CD14-positive monocyte (primary cell): ENCODE data around the gene CREBL2. TPM values are rescaled to one million over a fixed set of nuclear protein-coding genes. Genes with fewer than 3 reads are reported as not detected.

ENCODE experiments used
- DNase-seq, 3 donors: peaks; one replicate each; pipeline ENCODE4 v3.0.0-alpha.2; 2011 to 2022
- H2AFZ ChIP-seq: 2 replicates; pipeline ENCODE4 v1.6.0; 2012; ENCODE audit warnings: mild to moderate bottlenecking, low read depth, low read length, inconsistent platforms; ENCODE audit not compliant: insufficient read depth, poor library complexity, severe bottlenecking
- H3K27ac ChIP-seq, 2 donors: 1 replicate in 1 of 2; 2 replicates in 1 of 2; pipeline ENCODE4 v1.5.1; 2012 to 2013; ENCODE audit warnings: low read length in 2 of 2, control low read depth in 1 of 2, inconsistent platforms in 1 of 2, low read depth in 1 of 2, mild to moderate bottlenecking in 1 of 2
- H3K27me3 ChIP-seq, 2 donors: one replicate each; pipeline versions ENCODE4 v1.6.0 to v1.6.1; 2011 to 2013; ENCODE audit warnings: low read length in 2 of 2; ENCODE audit not compliant: control insufficient read depth in 2 of 2, insufficient read depth in 2 of 2
- H3K36me3 ChIP-seq, 2 donors: replicated peaks in 1 of 2; 1 replicate in 1 of 2; 2 replicates in 1 of 2; pipeline versions ENCODE4 v1.5.1 to v1.6.1; 2012 to 2013; ENCODE audit warnings: low read length in 2 of 2, control low read depth in 1 of 2, inconsistent platforms in 1 of 2, mild to moderate bottlenecking in 1 of 2; ENCODE audit not compliant: insufficient read depth in 2 of 2, control insufficient read depth in 1 of 2
- H3K4me1 ChIP-seq, 2 donors: 1 replicate in 1 of 2; 2 replicates in 1 of 2; pipeline versions ENCODE4 v1.5.1 to v1.6.1; 2012 to 2013; ENCODE audit warnings: low read length in 2 of 2, control low read depth in 1 of 2, inconsistent platforms in 1 of 2, mild to moderate bottlenecking in 1 of 2, moderate library complexity in 1 of 2; ENCODE audit not compliant: insufficient read depth in 2 of 2, control insufficient read depth in 1 of 2
- H3K4me2 ChIP-seq: replicated peaks from 2 replicates; pipeline ENCODE3; 2012; ENCODE audit warnings: low read length, moderate library complexity, mild to moderate bottlenecking; ENCODE audit not compliant: poor library complexity, severe bottlenecking; ENCODE audit errors: extremely low read depth
- H3K4me3 ChIP-seq, 3 experiments: fragments of 200-600 bp in 1 of 3; sonication (generic) in 1 of 3; replicated peaks in 1 of 3; 1 replicate in 2 of 3; 2 replicates in 1 of 3; pipeline ENCODE4 v1.5.1; 2011 to 2013; ENCODE audit warnings: low read length in 3 of 3, mild to moderate bottlenecking in 3 of 3, control low read depth in 2 of 3, low read depth in 2 of 3, inconsistent platforms in 1 of 3, moderate library complexity in 1 of 3
- H3K79me2 ChIP-seq: 2 replicates; pipeline ENCODE4 v1.6.0; 2012; ENCODE audit warnings: mild to moderate bottlenecking, control low read depth, inconsistent platforms, low read length, moderate library complexity; ENCODE audit not compliant: insufficient read depth
- H3K9ac ChIP-seq: 2 replicates; pipeline ENCODE4 v1.6.0; 2017; ENCODE audit warnings: low read length, mild to moderate bottlenecking; ENCODE audit not compliant: insufficient read depth, poor library complexity, severe bottlenecking
- H3K9me3 ChIP-seq, 2 donors: replicated peaks in 1 of 2; 1 replicate in 1 of 2; 2 replicates in 1 of 2; pipeline versions ENCODE4 v1.5.1 to v1.6.1; 2012 to 2013; ENCODE audit warnings: low read length in 2 of 2, control low read depth in 1 of 2; ENCODE audit not compliant: control insufficient read depth in 1 of 2, insufficient read depth in 1 of 2
- H4K20me1 ChIP-seq: 2 replicates; pipeline ENCODE4 v1.6.0; 2012; ENCODE audit warnings: mild to moderate bottlenecking, low read length, control low read depth, moderate library complexity; ENCODE audit not compliant: insufficient read depth
- H3K27ac Mint-ChIP-seq, 7 donors: one replicate each; pipeline ENCODE4 v1.8.0; 2020; ENCODE audit warnings: mild to moderate bottlenecking in 7 of 7, mixed read lengths in 7 of 7, moderate library complexity in 6 of 7, inconsistent platforms in 2 of 7
- H3K27me3 Mint-ChIP-seq, 3 donors: one replicate each; pipeline ENCODE4 v1.8.0; 2021 to 2022; ENCODE audit warnings: low read depth in 3 of 3, mild to moderate bottlenecking in 3 of 3, mixed read lengths in 3 of 3, moderate library complexity in 3 of 3, inconsistent platforms in 1 of 3
- H3K36me3 Mint-ChIP-seq, 2 donors: one replicate each; pipeline ENCODE4 v1.8.0; 2020; ENCODE audit warnings: mixed read lengths in 2 of 2, inconsistent platforms in 1 of 2, mild to moderate bottlenecking in 1 of 2
- H3K4me1 Mint-ChIP-seq: one replicate; pipeline ENCODE4 v1.8.0; 2020; ENCODE audit warnings: mild to moderate bottlenecking, mixed read lengths
- H3K4me3 Mint-ChIP-seq, 2 donors: one replicate each; pipeline ENCODE4 v1.8.0; 2020; ENCODE audit warnings: mild to moderate bottlenecking in 2 of 2, mixed read lengths in 2 of 2, moderate library complexity in 1 of 2
- H3K9me3 Mint-ChIP-seq, 7 donors: one replicate each; pipeline ENCODE4 v1.8.0; 2020 to 2022; ENCODE audit warnings: mixed read lengths in 7 of 7, mild to moderate bottlenecking in 6 of 7, moderate library complexity in 6 of 7, inconsistent platforms in 2 of 7
- WGBS: methylation state at CpG from one replicate; pipeline ENCODE4 v1.1.5; 2013; ENCODE audit warnings: missing lambda C conversion rate; ENCODE audit not compliant: insufficient coverage; 5-methylcytosine and 5-hydroxymethylcytosine counted together
- intact Hi-C, 2 donors: fragments of 100-400 bp; cut with micrococcal nuclease; formaldehyde crosslinking; loops; one replicate each; pipeline versions ENCODE4 v1.15.0 to v1.15.1; 2023
- polyA minus RNA-seq: library from RNA; depleted of rRNA, polyadenylated mRNA; stranded (reverse); fragments of >200 nt; gene quantifications from 2 replicates; pipeline ENCODE4 v1.2.3, GENCODE V29; 2012
- polyA plus RNA-seq, 3 donors: library from polyadenylated mRNA; depleted of rRNA in 1 of 3; unstranded in 2 of 3; stranded (reverse) in 1 of 3; fragments of 300-500 nt in 2 of 3; fragments of >200 nt in 1 of 3; fragmentation: Illumina TruSeq in 2 of 3; gene quantifications; 1 replicate in 2 of 3; 2 replicates in 1 of 3; pipeline ENCODE4 v1.2.3, GENCODE V29; 2012 to 2021
- total RNA-seq, 12 experiments: library from RNA in 1 of 12; stranded (reverse) in 1 of 12; fragments of 120-200 nt in 1 of 12; gene quantifications; one replicate each; pipeline ENCODE4 v1.2.4 and lab custom pipeline; 2013 to 2026; ENCODE audit warnings: mixed read lengths in 6 of 12, inconsistent platforms in 1 of 12
- TF ChIP-seq, protein P1 (sequence below): fragments of 200-600 bp; IDR thresholded peaks from one replicate; pipeline ENCODE4 v1.8.0; 2022; ENCODE audit warnings: antibody characterized with exemption, mild to moderate bottlenecking

The CREBL2 gene, protein sequence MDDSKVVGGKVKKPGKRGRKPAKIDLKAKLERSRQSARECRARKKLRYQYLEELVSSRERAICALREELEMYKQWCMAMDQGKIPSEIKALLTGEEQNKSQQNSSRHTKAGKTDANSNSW
- 53.5 TPM for total RNA-seq (2013)
- polyA plus RNA-seq (10 to 100 TPM; 14.4 to 45.9 (median 38.2) TPM), polyA minus RNA-seq (15.5 and 28.4 TPM in 2 replicates), total RNA-seq (lab: John Stamatoyannopoulos, UW) (29.5 to 67.0 (median 45.0) reads per million in 11 experiments)

DNA sequence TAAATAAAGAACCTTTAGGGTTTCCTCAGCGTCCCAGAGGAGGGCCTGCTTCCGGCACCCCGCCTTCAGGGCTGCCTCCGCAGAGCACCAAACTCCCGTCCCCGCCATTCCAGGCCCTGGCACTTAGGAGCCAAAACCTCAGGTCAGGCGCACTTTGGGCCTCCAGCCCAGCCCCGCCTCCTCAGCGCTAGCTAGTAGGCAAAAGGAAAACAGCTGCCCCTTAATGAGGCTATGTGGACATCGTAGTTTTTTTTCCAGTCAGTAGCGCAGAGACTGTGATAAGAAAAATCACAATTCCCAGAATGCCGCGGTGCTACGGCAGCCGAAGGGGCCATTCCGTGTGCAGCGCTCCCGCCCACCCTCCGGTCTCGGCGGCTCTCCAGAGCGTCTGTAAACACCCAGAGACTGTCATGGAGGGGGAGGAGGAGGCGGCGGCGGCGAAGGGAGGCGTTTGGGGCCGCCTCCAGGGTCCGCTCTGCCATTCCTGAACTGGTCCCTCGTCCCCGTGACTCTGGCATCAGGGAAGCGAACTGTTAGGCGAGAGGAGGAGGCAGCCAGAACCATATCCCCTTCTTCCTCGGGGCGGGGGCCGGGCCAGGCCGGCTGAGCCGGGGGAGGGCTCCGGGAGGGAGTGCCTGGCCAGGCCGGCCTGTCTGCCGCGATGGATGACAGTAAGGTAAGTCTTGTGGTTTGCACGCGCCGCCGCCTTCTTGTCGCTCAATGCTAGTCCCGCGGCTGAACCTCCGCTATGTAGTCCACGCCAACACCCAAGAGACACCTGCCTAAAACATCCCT, at the start of gene CREBL2:
TSS of gene CREBL2 (plus strand) at position 365 of the 795 bp plus-strand sequence. CDS start at position 662, 297 bp downstream.
- peak; percentile 77 to 86 (median 85) for DNase-seq
- H4K20me1 ChIP-seq: peaks cover 5% of the 10 kb centered on the region
- H3K9me3 Mint-ChIP-seq: peaks cover 0 to 2% (median 0%) of the 10 kb centered on the region in 7 donors
- no peaks in the 10 kb centered on the region for H3K27me3 ChIP-seq
- no peaks in the 10 kb centered on the region for H3K9me3 ChIP-seq
- intact Hi-C loops: loop anchor here (5.0 to 10.0 kb wide), 4 partner anchors 49 to 111 kb away; partner anchors contain the start of genes CDKN1B (in 1 of the 2), DUSP16 (in 1 of the 2) and GPR19 (in 1 of the 2)
- H3K79me2 ChIP-seq: peaks cover 17% of the 10 kb centered on the region
- H2AFZ ChIP-seq: peak within 1 kb of the TSS; percentile 91
- peak within 1 kb of the TSS; percentile 62 to 84 (median 67) for H3K4me3 ChIP-seq
- peaks cover 0 to 12% of the 10 kb centered on the region in 2 donors for H3K36me3 ChIP-seq
- peaks cover 10 to 15% of the 10 kb centered on the region in 2 donors for H3K36me3 Mint-ChIP-seq
- H3K27ac Mint-ChIP-seq: peak within 1 kb of the TSS; percentile 89 to 94 (median 91)
- H3K4me1 Mint-ChIP-seq: peaks cover 48% of the 10 kb centered on the region
- TF ChIP-seq, protein P1, sequence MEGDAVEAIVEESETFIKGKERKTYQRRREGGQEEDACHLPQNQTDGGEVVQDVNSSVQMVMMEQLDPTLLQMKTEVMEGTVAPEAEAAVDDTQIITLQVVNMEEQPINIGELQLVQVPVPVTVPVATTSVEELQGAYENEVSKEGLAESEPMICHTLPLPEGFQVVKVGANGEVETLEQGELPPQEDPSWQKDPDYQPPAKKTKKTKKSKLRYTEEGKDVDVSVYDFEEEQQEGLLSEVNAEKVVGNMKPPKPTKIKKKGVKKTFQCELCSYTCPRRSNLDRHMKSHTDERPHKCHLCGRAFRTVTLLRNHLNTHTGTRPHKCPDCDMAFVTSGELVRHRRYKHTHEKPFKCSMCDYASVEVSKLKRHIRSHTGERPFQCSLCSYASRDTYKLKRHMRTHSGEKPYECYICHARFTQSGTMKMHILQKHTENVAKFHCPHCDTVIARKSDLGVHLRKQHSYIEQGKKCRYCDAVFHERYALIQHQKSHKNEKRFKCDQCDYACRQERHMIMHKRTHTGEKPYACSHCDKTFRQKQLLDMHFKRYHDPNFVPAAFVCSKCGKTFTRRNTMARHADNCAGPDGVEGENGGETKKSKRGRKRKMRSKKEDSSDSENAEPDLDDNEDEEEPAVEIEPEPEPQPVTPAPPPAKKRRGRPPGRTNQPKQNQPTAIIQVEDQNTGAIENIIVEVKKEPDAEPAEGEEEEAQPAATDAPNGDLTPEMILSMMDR: no peak
- no peaks in the 10 kb centered on the region for H3K27me3 Mint-ChIP-seq
- H3K27ac ChIP-seq: peak within 1 kb of the TSS; percentile 77 to 87
- WGBS: 0% methylated on average over 32 of the region's 51 CpGs
- H3K4me3 Mint-ChIP-seq: peak within 1 kb of the TSS; percentile 93
- peaks cover 41 to 46% of the 10 kb centered on the region in 2 donors for H3K4me1 ChIP-seq
- H3K4me2 ChIP-seq: peak within 1 kb of the TSS; percentile 80
- peak within 1 kb of the TSS; percentile 80 for H3K9ac ChIP-seq

DNA sequence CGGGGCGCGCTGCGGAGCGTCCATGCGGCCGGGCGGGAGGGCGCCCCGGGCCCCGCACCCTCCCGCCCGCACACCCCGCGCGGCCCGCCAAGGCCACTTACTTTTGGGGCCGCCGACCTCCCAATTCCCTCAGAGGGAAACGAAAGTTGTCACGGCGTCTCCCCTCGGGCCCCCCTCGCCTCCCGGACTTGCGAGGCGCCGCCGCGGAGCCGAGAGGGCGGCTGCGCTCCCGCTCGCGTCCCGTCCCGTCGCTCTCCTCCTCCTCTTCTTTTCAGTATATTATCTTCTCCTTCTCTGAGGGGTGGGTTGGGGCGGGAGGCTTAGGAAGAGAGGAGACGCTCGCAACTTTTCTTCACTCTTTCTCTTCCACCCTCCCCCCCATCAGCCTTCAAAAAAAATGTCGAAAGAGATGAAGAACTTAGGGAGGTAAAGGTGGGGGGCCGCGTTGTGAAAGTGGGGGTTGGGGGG, 49.6 kb upstream of the CREBL2 start:
- under 1% methylated on average over 24 of the region's 45 CpGs for WGBS
- Mint-ChIP-seq H3K4me1 (peaks cover 14% of the 10 kb centered on the region), H3K9me3 (peaks cover 0 to 8% (median 6%) of the 10 kb centered on the region in 7 donors), H3K27ac (peak overlapping the region in 6 of 7 donors; percentile 83 to 94 (median 89)), H3K27me3 (peaks cover 3 to 4% (median 3%) of the 10 kb centered on the region in 3 donors), H3K4me3 (peak overlapping the region; percentile 83 to 90), H3K36me3 (no peaks in the 10 kb centered on the region)
- peak overlapping the region in 1 of 2 donors; percentile 51 for H3K27ac ChIP-seq
- TF ChIP-seq, protein P1: no peak
- no peaks in the 10 kb centered on the region for H4K20me1 ChIP-seq
- H3K4me3 ChIP-seq: peak overlapping the region; percentile 60 to 82 (median 76)
- H3K9ac ChIP-seq: peak overlapping the region; percentile 68
- peaks cover 0 to 3% of the 10 kb centered on the region in 2 donors for H3K9me3 ChIP-seq
- peak overlapping the region; percentile 67 for H2AFZ ChIP-seq
- no peaks in the 10 kb centered on the region for H3K36me3 ChIP-seq
- intact Hi-C loops: loop anchor here (5.0 to 10.0 kb wide), 6 partner anchors 50 to 180 kb away; partner anchors contain the start of genes CDKN1B (in 1 of the 2) and CREBL2 (in 1 of the 2)
- DNase-seq: peak in 1 of 3 donors; percentile 30
- H3K4me1 ChIP-seq: peaks cover 15% of the 10 kb centered on the region in 2 donors
- peak overlapping the region; percentile 87 for H3K4me2 ChIP-seq
- H3K27me3 ChIP-seq: no peaks in the 10 kb centered on the region
- H3K79me2 ChIP-seq: no peaks in the 10 kb centered on the region
